ENCODE data around the gene AGXT2.
"Not testable (repeated sequence)": the region's sequence is repeated elsewhere in the genome, so short reads cannot be mapped to it uniquely, and the experiment has no call there.

The AGXT2 gene

DNA sequence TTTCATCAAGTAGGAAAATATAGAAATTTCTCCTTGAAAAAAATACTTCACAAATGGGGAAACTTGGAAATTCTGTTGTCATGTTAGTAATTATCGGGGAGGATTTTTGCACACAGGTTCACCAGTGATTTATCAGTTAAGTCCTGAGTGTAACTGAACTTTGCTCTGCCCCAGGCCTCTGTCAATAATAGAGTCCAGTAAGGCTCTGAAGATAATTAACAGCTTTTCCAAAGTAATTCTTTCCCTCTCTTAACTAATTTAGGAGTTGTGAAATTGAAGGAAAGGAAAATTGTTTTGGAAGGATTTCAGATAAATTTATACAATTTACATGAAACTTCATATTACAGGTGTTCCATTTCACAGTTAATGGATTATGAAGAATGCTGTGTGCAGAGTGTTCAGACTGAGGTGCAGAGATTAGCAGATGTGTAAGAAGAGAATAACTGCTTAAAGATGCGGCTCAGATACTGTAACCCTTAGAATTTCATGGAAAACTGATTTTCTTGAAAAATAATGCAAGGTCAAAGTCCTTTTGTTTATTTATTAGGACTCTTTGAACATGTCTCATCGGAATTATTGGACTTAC lies 2.9 kb upstream of the AGXT2 start:
- DNase-seq, result no peak

DNA sequence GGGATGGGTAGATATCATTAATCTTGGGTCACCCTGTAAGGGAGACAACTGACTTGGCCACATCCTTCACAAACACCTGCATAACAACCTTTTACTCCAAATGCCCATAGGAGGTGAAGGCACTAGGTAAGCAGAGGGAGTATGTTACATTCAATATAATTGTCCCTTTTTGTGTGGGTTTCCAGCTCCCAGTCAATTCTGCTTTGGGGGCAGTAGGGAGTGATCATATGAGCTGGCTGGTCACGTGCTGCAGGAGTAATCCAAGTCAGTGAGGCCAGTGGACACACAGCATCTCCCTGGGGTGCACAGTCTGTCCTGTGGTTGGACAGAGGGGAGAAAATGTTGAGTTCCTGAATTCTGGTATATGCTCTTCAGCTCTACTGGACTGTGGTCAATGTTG lies 1.2 kb upstream of the AGXT2 start:
- no peak for DNase-seq

DNA sequence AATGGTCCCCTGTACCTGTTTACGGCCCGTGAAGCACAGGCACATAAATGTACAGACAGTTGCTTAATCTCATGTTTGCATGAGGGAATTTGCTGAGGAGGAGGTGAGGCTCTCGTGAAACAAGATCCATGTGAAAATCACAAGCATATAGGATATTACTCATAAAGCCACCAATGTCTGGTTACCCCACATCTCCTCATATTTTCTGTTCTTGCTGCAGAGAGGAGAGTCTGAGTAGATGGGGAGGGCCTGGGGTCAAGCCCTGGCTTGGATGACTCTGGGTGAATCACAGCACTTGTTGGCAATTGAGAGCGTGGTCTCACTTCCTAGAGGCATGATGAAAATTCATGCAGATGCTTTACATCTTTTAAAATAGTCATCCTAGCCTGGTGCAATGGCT lies 975 bp downstream of the AGXT2 start:
- no peak for DNase-seq

DNA sequence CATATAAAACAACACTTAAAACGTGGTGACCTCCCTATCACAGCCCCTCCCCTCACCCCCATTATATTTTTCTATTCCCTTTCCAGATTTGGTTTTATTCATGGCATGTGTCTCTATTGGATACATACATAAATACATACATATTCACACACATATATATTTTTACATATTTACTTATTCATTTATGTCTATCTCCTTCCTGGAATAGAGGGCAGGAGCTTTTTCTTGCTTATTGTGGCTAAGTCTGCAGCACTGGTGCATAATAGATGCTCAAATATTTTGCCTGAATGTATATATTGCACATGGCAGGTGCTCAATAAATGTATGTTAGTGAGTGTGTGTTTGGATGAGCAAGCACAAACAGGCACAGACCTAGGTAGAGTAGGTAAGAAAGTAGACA lies 2.5 kb downstream of the AGXT2 start:
- DNase-seq, result no peak

DNA sequence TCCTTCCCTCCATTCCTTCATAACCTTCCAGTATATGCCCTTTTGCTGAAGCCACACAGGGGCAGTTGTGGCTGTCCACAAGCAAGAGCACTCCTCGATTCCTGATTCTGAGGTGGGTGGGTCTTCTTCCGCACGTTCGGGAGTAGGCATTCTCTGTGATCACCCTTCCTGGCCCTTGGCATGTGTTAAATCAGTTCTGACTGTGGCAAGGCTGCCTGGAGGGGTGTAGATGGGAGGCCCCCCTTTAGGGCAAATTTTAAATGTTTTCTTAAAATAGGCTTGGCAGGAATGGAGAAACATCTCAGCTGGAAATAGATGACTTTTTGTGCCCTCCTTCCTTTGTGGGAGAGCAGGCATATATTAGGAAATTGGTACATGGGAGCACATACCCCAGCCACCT lies 3.1 kb downstream of the AGXT2 start:
- no peak for DNase-seq

DNA sequence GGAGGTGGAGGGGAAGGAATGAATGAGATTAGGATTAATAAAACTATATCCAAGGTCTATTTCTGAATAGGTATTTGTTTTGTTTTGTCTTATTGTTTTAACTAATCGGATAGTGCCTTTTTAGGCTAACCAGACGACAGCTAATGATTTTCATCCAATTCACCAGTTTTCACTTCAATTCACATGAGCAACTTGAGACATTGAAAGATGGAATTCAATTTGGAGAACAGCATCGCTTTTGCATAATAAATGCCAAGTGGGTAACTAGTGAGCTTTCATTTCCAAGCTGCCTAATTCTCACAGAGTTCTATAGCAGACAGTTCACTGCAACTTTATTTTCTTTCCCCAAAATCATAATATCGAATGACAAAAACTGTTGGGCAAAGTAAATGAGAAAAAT lies 5.0 kb downstream of the AGXT2 start:
- DNase-seq, result no peak

DNA sequence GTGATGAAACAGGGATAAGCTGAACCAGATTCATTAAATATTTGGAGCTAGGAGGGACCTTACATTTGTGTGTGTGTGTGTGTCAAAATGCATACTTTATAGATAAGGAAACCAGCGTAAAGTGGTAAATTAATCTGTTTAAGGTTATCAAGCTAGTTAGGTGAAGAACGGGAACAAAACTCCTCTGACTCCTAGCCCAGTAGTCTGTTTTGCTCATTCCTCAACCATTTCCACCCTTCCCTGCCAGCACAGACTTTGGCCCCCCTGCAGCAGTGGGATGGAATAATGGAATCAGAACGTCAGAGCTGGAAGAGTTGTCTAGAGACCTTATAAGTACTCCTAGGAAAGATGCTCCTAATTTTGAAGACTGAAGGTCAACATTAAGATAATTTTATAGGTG lies 6.5 kb downstream of the AGXT2 start:
- no peak for DNase-seq

DNA sequence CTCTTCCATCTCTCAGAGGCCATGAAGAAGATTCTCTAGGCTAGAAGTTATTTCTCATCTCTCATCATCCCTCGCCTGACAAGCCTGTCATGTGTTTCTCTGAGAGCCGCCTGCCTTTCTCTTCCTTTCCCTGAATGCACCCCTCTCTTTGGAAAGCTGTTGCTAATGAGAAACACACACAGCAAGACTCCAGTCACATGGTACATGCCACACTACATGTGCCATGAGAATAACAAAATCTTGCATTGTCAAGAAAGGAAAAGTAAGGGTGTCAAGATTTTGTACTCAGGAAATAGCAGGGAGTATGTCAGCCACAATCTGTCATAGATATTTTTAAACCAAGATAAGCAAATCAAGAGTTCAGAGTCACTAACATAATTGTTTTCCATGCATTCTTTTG lies 8.9 kb downstream of the AGXT2 start:
- no peak for DNase-seq

DNA sequence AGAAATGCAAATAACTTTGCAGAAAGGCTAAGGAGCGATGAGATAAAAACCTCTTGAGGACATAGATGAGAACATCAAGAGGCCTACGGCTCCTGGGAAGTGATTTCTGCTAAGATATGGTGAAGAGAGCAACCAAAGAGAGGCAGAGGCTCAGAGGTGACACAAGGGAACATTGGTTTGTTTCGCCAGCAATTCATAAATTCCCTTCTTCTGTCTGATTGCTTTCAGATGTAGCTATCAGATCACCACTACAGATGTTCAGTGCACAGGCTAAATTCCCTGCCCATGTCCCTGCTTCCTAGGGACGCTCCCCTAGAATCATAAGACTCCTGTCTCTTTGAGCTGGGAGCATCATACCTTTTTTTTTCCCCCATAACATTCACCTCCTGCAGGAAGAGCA lies 11.2 kb downstream of the AGXT2 start:
- no peak for DNase-seq

DNA sequence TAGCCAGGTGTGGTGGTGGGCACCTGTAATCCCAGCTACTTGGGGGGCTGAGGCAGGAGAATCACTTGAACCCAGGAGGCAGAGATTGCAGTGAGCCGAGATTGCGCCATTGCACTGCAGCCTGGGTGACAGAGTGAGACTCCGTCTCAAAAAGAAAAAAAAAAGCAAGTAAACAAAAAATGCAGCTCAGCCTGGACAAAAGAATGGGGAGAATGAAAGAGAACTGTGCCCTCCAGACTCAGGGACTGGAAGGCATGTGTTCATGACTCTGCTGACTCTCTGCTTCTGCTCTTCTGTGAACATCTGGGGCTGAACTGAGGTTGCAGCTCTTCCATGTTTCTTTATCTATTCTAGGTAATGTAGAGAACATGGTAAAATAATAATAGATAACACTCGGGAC lies 11.8 kb downstream of the AGXT2 start:
- DNase-seq, result not testable (repeated sequence)

DNA sequence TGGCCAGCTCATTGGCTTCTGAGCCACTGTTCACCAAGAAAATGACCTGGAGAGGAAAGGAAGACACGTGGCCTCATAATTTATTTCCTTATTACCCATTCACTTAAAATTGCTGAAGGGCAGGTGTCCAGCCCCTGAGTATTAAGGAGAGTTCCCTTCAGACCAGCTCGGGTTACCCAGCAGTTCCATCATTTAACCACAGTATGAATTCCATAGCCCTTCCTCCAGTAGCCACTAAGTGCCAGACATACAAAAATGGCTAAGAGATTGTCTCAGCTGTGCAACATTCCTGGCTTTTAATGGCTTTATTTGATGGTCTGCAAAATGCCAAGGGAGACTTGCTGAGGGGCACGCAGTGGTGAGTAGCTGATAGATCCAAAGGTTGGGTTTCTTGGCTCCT lies 12.5 kb downstream of the AGXT2 start:
- DNase-seq, result no peak

DNA sequence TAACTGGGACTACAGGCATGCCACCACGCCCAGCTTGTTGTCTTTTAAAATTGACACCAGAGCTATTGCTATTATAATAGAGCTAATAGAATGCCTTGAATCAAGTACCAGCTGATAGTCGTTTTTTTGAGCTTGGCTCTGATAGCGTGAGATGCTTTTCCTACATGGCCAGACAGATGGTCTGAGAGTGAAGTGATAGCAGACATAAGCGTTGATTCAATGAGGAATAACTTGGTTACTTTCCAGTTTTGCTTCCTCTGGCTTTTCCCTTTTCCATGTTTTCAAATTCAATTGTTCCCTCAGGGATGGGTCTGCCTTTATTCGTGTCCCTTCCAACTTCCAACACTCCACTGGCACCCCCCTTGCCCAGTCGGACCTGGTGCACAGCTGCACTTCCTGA lies 15.4 kb downstream of the AGXT2 start:
- no peak for DNase-seq

DNA sequence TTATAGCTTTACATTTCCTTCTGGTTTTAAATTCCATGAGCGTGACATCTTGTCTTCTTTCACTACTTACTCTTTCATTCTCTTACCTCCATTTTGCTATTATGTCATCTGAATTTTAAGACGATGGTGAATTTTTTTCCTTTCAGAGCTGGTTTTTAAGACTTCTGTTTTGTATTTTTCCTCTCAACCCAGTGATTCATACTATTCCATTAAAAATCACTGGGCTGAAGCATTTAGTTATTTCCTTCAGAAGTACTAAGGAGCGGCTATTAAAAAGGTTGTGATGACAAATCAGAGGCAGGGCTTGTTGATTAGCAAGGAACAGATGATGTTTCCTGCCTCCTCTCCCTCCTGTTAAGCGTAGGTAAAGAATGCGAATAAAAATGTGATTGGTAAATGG lies 16.5 kb downstream of the AGXT2 start:
- DNase-seq, result no peak

DNA sequence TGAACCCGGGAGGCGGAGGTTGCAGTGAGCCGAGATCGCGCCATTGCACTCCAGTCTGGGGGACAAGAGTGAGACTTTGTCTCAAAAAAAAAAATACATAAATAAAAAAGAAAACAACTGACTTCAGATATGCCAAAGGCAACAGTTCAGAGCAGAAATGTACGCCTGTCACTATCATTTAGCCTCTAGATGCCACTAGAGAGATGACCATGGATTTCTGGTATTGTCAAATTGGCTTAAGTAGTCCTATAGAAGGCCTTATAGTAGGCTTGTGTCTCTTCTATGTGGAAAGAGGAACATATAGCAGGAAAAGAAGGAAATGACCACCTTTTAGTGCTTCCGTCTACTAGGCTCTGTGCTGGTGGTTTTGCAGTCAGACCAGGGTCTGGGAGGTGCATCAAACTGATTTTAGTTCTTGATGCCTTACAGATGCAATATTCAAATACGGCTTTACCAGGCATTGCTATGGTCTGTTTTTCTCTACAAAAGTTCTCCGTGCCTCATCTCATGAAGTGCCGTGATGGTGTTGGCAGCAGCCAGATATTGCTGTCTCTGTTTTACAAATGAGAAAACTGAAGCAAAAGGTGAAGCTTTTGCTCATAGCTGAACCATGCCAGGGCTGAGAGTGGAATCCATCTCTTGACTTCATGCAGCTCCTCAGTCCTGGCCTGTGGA lies 17.2 kb downstream of the AGXT2 start:
- DNase-seq, result no peak

DNA sequence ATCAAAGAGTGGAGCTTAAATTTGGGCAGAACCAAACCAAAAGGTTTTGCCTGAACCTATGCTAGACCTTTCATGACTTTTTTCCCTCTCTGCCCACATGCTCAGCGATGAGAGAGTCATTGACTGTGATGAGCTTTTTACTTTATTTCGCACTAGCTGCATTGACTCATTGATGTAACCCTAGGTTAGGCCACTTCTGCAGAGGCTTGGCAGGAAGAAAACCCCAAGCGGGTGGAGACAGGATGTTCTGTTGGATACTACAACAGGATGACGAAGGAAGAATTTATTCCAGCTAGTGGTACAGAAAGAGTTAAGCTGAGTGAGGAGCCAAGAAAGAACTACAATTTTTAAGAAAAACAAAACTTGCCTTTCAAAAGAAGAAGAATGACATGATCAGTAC lies 18.4 kb downstream of the AGXT2 start:
- DNase-seq, result no peak

DNA sequence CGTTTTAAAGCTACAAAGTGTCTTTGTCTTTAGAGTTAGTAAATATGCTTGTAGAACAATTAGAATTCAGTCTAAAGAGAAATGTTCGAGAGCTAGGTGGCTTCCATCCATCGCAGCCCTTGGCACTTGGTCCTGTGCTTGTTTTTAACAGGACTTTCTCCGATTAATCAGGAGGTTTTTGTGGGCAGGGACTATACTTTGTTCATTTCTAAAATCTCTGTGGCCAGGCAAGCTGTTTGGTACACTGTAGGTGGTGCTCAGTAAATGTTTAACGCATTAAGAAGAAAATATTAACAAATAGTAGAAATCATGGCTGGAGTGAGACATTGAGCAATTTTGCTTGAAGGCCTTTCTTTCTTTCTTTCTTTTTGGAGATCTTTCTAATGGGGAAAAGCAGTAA lies 20.8 kb downstream of the AGXT2 start:
- no peak for DNase-seq

DNA sequence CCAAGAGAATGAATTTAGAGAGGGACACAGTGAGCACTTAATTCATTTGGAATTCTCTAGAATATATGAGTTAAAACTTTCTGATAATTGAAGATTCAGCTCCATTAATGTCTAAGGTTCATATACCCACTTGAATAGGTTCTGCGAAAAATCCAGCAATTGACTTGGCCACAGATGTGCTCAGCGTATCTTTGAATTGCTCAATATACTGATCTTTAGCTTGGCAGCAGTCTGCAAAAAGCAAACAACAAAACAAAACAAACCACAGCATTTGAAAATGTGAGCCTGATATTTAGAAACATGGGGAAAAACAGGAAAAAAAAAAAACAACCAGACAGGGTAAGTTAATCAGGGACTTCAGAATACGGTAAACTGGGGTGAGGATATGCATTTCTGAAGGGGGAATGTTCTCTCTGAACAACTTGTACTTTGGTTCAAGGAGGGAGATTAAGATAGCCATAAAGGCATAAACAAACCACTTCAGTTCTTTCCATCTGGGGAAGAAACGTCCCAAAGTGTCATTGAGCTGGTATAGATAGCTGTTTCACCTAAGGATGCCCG lies 21.4 kb downstream of the AGXT2 start:
- DNase-seq, result no peak

DNA sequence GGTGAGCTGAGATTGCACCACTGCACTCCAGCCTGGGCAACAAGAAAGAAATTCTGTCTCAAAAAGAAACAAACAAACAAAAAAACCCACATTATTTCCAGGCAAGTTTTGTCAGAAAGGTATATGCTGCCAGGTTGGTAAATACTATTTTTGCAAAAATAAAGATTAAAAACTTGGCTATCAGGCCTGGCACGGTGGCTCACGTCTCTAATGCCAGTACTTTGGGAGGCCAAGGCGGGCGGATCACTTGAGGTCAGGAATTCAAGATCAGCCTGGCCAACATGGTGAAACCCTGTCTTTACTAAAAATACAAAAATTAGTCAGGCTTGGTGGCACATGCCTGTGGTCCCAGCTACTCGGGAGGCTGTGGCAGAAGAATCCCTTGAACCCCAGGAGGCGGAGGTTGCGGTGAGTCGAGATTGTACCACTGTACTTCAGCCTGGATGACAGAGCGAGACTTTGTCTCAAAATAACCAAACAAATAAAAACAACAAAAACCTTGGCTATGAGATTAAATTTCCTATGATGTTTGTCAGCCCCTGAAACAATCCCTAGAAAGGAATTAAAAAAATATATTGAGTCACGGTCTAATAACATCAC lies 22.7 kb downstream of the AGXT2 start:
- no peak for DNase-seq

DNA sequence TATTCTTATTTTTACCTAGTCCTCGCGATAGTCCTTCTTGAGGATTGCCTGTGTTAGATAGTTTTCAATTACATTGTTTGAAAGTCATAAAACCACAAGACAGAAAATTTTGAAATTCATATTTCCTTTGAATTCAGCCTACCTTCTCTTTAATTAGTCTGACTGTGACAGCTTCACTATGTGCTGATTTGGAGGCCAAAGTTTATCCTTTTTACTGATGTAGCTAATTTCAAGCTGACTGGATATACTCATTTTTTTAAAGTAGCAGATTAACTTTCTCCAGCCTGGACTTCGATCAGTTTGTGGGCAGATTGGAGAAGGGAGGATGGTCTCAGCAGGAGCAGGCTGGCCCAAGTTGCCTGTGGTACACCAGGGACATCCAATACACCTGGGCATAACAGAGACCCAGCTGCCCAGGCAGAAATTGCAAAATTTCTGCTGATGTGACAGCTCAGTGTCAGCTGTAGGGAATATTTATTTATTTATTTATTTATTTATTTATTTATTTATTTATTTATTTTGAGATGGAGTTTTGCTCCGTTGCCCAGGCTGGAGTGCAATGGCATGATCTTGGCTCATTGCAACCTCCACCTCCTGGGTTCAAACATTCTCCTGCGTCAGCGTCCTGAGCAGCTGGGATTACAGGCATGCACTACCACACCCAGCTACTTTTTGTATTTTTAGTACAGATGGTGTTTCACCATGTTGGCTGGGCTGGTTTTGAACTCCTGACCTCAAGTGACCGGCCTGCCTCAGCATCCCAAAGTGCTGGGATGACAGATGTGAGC lies 24.2 kb downstream of the AGXT2 start:
- DNase-seq, result no peak

DNA sequence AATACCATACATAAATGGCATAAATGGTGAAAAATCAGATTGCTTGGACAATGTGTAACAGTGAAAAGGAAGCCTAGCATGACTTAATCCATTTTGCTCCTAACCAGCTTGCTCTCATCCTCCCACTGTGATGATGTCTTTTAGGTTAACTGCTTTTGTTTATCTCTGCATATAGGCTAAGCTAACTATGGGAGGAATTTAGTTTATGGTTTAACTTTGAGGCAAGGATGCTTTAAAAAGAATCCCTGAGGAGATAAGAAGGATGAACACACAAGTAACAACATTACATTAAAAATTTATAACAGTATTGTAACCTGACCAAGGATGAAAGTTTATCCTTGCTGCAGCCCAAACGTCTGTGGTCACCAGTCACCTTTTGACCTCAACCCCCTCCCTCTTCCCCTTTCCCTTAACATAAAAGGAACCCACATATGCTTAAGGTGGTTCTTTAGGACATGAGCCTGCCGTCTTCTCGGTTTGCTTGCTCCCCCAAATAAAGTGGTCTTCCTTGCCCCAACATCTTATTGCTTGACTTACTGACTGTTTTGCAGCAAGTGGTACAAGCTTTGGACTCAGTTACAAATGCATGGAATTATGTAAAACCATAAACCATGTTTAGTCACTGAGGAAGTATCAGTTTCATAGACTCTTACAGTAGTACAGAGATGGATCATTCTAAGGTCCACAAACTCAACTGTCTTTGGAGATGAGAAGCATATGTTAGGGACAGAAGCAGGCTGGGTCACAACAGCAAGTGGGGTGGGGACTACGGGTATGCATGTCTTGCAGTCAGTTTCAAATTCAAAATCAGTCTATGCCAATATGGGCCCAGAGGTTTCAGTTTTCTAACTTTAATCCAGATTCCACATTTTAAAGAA lies 31.3 kb downstream of the AGXT2 start:
- DNase-seq, result no peak

DNA sequence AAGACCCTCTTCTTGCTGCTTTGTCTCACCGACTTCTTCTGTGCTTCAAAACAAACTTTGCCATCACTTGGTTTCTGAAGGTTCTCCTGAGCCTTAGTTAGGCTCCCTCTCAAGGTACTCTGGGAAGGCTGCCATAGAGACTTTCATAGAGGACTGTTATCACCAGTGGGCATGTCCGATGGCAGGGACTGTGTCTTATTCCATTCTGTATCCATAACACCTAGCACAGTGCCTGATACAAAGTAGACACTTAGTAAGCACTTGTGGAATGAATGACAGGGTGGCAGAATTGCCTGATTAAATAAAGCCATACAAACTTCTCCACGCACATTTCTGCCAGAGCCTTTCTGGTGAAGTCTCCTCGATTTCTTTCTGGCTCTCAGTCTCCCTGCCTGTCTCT lies 32.7 kb downstream of the AGXT2 start:
- no peak for DNase-seq

DNA sequence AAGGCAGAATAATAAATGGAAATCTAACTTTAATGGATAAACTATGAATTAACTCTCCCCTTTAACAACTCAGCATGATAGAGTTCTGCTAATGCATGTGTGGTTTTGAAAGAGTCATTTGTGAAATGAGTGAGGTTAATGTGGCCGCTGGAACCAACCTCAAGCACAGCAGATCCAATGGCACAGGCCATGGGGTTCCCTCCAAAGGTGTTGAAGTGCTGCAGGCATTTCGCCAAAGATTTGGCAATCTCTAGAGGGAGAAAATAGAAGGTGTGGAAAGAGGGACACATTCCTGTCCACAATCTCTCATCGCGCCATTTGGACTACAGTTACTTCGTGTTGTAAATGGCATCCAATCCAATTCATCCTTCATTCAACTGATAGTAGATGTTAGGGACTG lies 35.0 kb downstream of the AGXT2 start:
- no peak for DNase-seq

DNA sequence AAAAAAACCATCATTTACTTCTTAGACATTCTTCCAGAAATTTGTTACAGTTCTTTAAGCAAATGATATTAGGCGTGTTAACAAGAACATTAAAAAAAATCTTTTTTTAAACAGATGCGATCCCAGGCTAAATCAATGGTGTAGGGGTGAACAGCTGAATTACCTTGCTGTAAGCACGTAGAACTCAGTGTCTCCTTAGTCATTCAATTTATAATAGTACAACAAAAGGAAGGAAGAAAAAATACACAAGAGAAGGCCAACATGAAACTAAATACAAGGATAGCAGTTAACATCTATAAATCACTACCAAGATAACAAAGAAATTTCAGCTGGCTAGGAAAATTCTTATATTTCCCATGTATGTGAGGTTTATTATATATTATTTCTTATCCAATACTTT lies 35.4 kb downstream of the AGXT2 start:
- DNase-seq, result no peak

Measured in NCI-H187 treated with DMSO at 0.1 percent for 48 hours (cell line).